ENCODE data around the gene P3H3. TPM values are rescaled to one million over a fixed set of nuclear protein-coding genes. Genes with fewer than 3 reads are reported as not detected.

Gene P3H3
- total and polyA plus RNA-seq, 9 of the 15 experiments (the other 6 are each of a cell fraction or from before 2014, with no cell fraction given) = 0.03 to 15.0 (median 4.8) TPM

DNA sequence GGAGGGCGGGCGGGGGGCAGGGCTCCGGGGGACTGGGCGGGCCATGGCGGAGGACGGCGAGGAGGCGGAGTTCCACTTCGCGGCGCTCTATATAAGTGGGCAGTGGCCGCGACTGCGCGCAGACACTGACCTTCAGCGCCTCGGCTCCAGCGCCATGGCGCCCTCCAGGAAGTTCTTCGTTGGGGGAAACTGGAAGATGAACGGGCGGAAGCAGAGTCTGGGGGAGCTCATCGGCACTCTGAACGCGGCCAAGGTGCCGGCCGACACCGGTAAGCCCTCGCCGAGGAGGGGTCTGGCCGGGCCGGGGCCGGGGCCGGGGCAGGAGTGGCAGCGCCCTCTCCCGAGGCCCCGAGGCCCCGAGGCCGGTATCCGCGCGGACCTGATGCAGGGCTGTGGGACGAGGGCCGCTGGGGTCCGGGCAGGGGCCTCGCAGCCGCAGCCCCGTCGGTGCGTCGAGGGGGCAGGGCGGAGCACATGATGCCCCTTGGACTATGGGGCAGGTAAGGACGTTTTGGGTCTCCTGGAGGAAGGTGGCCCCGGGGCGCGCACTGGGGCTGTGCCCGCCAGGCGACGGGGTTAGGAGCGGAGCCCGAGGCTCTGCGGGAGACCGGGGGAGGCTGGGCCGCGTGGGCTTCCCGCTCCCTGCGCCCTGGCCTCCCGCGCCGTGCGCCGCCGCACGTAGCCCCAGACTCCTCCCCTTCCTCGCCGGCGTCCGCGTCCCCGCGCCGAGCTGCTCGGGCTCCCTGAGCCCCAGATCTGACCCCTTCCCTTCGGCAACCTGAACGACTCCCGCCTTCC lies 39.4 kb downstream of the P3H3 start, which contains the start of gene TPI1 (continued):
- TF ChIP-seq RBBP5 (IDR thresholded peaks at IDR 0.05; ENCODE audit: borderline replicate concordance, insufficient read depth, low read length, poor library complexity, severe bottlenecking) = peak; percentile 60
- TF ChIP-seq LEF1 (IDR thresholded peaks at IDR 0.05) = no peak
- peak; percentile 44 for TF ChIP-seq GTF2B (IDR thresholded peaks at IDR 0.05; ENCODE audit: extremely low read depth, insufficient read length)
- TF ChIP-seq KHSRP (IDR thresholded peaks at IDR 0.05) = no peak
- peak; percentile 80 for TF ChIP-seq PML (IDR thresholded peaks at IDR 0.05; ENCODE audit: low read length)
- no peak for TF ChIP-seq ETV1 (tag; conservative IDR thresholded peaks at IDR 0.05; ENCODE audit: low read depth)
- TF ChIP-seq MEIS2 (IDR thresholded peaks at IDR 0.05; ENCODE audit: partially characterized antibody) = no peak
- TF ChIP-seq HOXB6 (CRISPR knock-in tag; IDR thresholded peaks at IDR 0.05; ENCODE audit: borderline replicate concordance) = no peak
- TF ChIP-seq CBFB (CRISPR knock-in tag; IDR thresholded peaks at IDR 0.05) = no peak
- peak; percentile 96 for TF ChIP-seq TBP (optimal IDR thresholded peaks at IDR 0.05; ENCODE audit: low read depth, low read length)
- TF ChIP-seq SOX6 (IDR thresholded peaks at IDR 0.05) = 0 out of 2 replicates have a peak, but pooled peaks have one; percentile 7
- TF ChIP-seq HNRNPLL (IDR thresholded peaks at IDR 0.05; ENCODE audit: low read depth, low read length, poor library complexity, severe bottlenecking) = peak; percentile 49
- TF ChIP-seq NR3C1 (CRISPR knock-in tag; IDR thresholded peaks at IDR 0.05) = peak; percentile 49; the same call in 1 of the 2 replicates
- TF ChIP-seq PTBP1 (IDR thresholded peaks at IDR 0.05; ENCODE audit: low read depth, low read length) = no peak
- no peak for TF ChIP-seq GABPB2 (CRISPR knock-in tag; conservative IDR thresholded peaks at IDR 0.05)
- TF ChIP-seq KDM1A (IDR thresholded peaks at IDR 0.05) = no peak
- no peak for TF ChIP-seq HMG20B (CRISPR knock-in tag; IDR thresholded peaks at IDR 0.05)
- no peak for TF ChIP-seq CREB5 (CRISPR knock-in tag; IDR thresholded peaks at IDR 0.05)
- 0 out of 2 replicates have a peak, but pooled peaks have one; percentile 62 for TF ChIP-seq KAT7 (CRISPR knock-in tag; IDR thresholded peaks at IDR 0.05; ENCODE audit: borderline replicate concordance)
- peak in 1 of 2 experiments; percentile 96; a peak in 2 of 4 replicates for TF ChIP-seq NONO (IDR thresholded peaks at IDR 0.05; ENCODE audit: low read depth in 2 of 2, low read length in 1 of 2)
- TF ChIP-seq TAF15 (IDR thresholded peaks at IDR 0.05; ENCODE audit: low read depth, low read length) = 0 out of 2 replicates have a peak, but pooled peaks have one; percentile 38
- peak in 1 of 2 experiments; percentile 39; a peak in 1 of 4 replicates for TF ChIP-seq CSDE1 (IDR thresholded peaks at IDR 0.05)
- TF ChIP-seq TRIM25 (IDR thresholded peaks at IDR 0.05; ENCODE audit: borderline replicate concordance) = no peak
- no peak for TF ChIP-seq SAFB2 (IDR thresholded peaks at IDR 0.05; ENCODE audit: borderline replicate concordance, low read depth, low read length, severe bottlenecking)
- TF ChIP-seq TEAD4 (IDR thresholded peaks at IDR 0.05; ENCODE audit: low read length) = no peak
- TF ChIP-seq TEAD4 (CRISPR knock-in tag; IDR thresholded peaks at IDR 0.05; ENCODE audit: borderline replicate concordance) = peak; percentile 58; the same call in 1 of the 2 replicates

Measured in K562 (cell line).